ENCODE measurements around the gene ADGRG3.

Gene ADGRG3

GRCh38 chr16:57623251-57624043 lies 44.7 kb upstream of the ADGRG3 start:
- TF ChIP-seq, protein P1, sequence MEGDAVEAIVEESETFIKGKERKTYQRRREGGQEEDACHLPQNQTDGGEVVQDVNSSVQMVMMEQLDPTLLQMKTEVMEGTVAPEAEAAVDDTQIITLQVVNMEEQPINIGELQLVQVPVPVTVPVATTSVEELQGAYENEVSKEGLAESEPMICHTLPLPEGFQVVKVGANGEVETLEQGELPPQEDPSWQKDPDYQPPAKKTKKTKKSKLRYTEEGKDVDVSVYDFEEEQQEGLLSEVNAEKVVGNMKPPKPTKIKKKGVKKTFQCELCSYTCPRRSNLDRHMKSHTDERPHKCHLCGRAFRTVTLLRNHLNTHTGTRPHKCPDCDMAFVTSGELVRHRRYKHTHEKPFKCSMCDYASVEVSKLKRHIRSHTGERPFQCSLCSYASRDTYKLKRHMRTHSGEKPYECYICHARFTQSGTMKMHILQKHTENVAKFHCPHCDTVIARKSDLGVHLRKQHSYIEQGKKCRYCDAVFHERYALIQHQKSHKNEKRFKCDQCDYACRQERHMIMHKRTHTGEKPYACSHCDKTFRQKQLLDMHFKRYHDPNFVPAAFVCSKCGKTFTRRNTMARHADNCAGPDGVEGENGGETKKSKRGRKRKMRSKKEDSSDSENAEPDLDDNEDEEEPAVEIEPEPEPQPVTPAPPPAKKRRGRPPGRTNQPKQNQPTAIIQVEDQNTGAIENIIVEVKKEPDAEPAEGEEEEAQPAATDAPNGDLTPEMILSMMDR (IDR thresholded peaks at IDR 0.05; ENCODE audit: low read depth, low read length): no peak
- no peak overlapping the region for H3K4me3 ChIP-seq (ENCODE audit: low read depth, low read length)

DNA sequence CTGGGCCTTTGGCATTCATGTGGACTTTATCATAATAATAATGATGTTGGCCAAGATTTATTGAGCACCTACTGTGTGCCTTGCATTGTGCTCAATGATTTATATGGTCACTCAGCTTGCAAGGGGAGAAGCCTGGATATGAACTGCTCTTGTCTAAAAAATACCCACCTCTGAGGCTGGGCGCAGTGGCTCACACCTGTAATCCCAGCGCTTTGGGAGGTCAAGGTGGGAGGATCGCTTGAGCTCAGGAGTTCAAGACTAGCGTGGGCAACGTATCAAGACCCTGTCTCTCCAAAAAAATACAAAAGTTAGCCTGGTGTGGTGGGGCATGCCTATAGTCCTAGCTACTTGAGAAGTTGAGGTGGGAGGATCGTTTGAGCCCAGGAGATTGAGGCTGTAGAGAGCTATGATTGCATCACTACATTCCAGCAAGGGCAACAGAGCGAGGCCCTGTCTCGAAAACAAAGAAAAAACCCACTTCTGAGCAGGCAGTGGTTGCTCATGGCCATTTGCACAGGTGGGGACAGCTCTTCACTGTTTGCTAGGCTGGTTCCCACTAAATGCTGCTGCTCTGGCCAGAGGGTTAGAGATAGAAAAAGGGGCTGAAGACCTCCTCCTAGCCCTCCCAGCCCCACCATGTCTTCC lies 43.9 kb upstream of the ADGRG3 start:
- no peak overlapping the region for H3K4me3 ChIP-seq (ENCODE audit: low read depth, low read length)
- TF ChIP-seq, protein P1 (IDR thresholded peaks at IDR 0.05; ENCODE audit: low read depth, low read length): no peak

- TF ChIP-seq, protein P1 (IDR thresholded peaks at IDR 0.05; ENCODE audit: low read depth, low read length): no peak
- H3K4me3 ChIP-seq (ENCODE audit: low read depth, low read length): no peak overlapping the region
These were observed 43.2 kb upstream of the ADGRG3 start for GRCh38 chr16:57624806-57625500.

DNA sequence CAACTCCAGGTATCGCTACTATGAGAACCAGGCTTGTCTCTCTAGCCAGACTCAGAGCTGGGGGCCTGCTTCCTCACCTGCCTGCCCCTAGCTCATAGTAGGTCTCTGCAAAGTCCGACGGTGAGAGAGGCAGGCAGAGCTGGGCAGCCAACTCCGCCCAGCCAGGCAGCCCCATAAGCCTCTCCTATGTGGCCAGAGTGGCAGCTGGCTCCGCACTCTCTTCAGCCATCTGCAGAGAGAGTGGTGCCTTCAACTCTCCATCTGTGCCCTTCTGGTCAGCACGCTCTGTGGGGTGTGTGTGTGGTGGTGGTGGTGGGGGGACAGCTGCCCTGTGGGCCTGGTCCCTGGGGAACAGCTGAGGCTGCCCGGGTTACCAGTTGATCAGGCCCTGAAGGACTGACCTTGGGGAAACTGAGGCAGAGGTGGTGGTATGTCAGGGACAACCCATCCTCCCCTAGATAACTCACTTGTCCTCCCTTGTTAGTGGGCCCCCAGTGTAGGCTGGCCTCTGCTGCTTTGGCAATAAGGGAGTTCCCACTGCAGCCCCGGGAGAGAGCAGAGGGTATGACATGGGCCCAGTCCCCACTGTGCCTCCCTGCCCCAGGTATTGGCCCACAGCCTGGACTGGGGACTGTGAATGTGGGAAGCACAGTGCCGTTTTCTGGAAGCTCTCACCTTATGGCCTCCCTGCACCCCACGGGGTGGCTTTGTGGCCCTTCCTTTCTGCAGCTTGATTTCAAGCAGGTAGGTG lies 41.5 kb upstream of the ADGRG3 start:
- H3K4me3 ChIP-seq (ENCODE audit: low read depth, low read length): no peak overlapping the region
- TF ChIP-seq, protein P1 (IDR thresholded peaks at IDR 0.05; ENCODE audit: low read depth, low read length): no peak

DNA sequence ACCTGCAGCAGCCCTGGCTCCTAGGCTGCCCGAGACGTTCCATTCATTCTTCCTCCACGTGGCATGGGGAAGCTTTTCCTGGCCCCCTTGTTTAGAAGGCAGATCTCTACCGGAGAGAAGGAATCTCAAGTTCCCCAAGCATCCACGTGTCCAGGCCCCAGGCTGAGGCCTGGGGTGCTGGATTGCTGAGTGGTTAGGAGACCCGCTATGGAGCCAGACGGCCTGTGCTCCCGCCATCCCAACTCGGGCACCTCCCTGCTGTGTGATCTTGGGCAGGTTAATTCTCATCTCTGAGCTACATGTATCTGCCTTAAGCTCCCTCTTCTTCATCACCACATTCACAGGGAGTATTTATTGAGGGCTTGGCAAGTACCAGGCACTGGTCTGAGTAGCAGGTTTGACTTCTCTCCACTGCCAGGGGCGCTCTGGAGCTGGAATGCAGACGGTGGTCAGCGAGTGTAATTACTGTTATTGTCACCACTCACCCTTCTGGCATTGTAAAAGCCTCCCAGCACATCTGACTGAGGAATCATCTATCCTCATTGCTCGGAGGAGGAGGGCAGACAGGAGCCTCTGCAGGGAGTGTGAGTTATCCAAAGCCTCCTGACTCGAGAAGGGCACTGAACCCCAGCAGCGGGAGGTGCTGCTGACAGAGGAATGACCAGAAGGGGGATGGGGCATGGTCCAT lies 40.8 kb upstream of the ADGRG3 start:
- no peak overlapping the region for H3K4me3 ChIP-seq (ENCODE audit: low read depth, low read length)
- TF ChIP-seq, protein P1 (IDR thresholded peaks at IDR 0.05; ENCODE audit: low read depth, low read length): 0 out of 2 replicates have a peak, but pooled peaks have one; percentile 21

GRCh38 chr16:57628008-57628781 lies 39.9 kb upstream of the ADGRG3 start, which contains the start of gene ADGRG1:
Gene ADGRG1, plus strand, starts transcription at chr16:57628630. Its CDS starts 21,658 bp downstream, at chr16:57650288.
- TF ChIP-seq, protein P1 (IDR thresholded peaks at IDR 0.05; ENCODE audit: low read depth, low read length): no peak
- peak within 1 kb of the TSS; percentile 32 for H3K4me3 ChIP-seq (ENCODE audit: low read depth, low read length)
